GM12874 (cell line): ENCODE data around the gene PFN1.

Experiments
- TF ChIP-seq, protein P1 (sequence below): IDR thresholded peaks from 2 replicates; pipeline ENCODE4 v1.5.1; 2011; ENCODE audit warnings: low read depth, mild to moderate bottlenecking, control low read depth, low read length, moderate library complexity; ENCODE audit not compliant: insufficient read depth

The PFN1 gene

DNA sequence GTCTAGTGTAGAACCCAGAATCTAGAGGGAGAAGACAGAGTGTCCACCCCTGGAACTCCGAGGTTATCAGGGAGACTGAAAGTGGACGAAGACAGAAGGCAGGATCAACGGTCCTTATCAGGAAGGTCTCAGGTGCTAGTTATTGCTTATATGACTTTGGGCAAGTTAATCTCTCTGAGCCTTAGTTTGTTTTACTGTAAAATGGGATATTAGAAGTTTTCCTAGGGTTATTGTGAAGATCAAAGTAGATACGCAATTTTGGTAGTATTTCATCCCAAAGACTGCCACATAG lies 7.1 kb downstream of the PFN1 start:
- TF ChIP-seq, protein P1, sequence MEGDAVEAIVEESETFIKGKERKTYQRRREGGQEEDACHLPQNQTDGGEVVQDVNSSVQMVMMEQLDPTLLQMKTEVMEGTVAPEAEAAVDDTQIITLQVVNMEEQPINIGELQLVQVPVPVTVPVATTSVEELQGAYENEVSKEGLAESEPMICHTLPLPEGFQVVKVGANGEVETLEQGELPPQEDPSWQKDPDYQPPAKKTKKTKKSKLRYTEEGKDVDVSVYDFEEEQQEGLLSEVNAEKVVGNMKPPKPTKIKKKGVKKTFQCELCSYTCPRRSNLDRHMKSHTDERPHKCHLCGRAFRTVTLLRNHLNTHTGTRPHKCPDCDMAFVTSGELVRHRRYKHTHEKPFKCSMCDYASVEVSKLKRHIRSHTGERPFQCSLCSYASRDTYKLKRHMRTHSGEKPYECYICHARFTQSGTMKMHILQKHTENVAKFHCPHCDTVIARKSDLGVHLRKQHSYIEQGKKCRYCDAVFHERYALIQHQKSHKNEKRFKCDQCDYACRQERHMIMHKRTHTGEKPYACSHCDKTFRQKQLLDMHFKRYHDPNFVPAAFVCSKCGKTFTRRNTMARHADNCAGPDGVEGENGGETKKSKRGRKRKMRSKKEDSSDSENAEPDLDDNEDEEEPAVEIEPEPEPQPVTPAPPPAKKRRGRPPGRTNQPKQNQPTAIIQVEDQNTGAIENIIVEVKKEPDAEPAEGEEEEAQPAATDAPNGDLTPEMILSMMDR = no peak

DNA sequence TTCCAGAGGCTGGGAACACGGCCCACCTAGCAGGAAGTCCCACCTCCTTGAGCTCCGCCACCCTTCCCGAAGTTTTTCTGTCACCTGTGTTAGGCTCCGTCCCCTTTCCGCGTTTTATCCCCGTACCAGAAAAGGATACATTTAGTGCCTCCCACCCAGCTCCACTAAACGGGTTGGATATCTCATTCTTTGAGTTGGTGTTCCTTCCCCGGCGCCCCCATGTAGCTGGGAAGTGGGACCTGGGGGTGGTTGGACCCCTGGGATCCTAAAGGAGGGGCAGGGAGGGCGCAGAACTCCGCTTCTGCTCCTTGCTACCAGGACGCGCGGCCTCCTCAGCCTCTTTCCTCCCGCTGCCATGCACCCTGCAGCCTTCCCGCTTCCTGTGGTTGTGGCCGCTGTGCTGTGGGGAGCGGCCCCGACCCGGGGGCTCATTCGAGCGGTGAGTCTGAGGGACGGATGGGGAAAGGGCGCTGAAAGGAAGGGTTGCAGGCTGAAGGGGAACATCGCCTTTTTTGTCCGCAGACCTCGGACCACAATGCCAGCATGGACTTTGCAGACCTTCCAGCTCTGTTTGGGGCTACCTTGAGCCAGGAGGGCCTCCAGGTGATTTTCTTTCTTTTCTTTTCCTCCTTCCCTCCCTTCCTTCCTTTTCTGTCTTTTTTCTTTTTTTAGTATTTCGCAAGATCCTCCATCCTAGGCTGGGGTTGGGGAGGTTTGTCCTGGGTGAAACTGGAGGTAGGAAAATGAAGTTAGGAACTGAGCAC lies 7.6 kb downstream of the PFN1 start:
- TF ChIP-seq, protein P1 = no peak

DNA sequence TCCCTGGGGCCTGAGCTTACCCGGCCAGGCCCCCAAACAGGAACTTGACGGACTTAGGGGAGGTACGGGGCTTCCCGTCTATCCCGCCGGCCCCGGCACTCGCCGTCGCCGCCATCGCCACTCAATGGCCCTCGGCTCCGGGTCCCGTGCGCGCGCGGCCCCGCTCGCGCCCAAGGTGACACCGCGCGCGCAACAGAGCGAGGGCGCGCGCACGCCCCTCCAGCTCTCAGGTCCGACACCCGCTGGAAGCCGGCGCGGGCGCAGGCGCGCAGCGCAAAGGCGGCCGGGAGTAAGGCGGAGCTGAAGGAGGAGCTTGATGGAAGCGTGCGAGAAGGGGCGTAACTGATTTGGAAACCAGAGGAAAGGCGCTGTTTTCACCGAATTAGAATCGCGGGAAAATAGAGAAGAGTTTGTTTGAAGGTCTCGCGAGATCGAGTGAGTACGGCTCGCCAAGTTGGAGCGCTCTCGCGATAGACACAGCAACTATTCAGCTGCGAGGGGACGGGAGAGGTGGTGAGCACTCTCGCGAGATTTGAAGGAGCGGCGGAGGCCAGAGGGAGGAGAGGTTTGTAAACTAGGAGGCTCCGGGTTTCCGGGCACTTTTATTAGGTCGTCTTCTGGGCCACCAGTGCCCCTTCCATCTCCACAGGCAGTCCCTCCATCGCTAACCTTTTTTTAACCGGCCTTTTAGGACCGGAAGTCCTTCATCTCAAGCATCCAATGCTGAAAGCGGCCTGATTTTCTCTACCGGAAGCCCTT lies 8.4 kb downstream of the PFN1 start, which contains the start of the genes RNF167 and SLC25A11:
RNF167 (plus strand) TSS at position 473 of the 759 bp plus-strand sequence. CDS start 642 bp downstream, outside the sequence.
SLC25A11 (minus strand) TSS at position 251 of the 759 bp plus-strand sequence; CDS start at position 115, 136 bp downstream.
- TF ChIP-seq, protein P1 = no peak

DNA sequence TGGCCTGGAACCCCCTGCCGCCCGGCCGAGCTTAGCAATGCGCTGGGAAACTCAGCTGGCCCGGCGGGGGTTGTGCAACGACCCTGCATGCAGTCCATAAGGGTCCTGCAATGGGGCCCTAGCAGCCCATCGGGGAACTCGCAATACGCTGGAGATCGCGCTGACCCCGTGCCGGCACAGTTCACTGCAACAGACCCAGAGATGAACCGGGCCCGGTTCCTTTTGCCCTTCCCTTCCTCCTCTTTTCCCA lies 8.9 kb downstream of the PFN1 start:
- TF ChIP-seq, protein P1 = no peak

DNA sequence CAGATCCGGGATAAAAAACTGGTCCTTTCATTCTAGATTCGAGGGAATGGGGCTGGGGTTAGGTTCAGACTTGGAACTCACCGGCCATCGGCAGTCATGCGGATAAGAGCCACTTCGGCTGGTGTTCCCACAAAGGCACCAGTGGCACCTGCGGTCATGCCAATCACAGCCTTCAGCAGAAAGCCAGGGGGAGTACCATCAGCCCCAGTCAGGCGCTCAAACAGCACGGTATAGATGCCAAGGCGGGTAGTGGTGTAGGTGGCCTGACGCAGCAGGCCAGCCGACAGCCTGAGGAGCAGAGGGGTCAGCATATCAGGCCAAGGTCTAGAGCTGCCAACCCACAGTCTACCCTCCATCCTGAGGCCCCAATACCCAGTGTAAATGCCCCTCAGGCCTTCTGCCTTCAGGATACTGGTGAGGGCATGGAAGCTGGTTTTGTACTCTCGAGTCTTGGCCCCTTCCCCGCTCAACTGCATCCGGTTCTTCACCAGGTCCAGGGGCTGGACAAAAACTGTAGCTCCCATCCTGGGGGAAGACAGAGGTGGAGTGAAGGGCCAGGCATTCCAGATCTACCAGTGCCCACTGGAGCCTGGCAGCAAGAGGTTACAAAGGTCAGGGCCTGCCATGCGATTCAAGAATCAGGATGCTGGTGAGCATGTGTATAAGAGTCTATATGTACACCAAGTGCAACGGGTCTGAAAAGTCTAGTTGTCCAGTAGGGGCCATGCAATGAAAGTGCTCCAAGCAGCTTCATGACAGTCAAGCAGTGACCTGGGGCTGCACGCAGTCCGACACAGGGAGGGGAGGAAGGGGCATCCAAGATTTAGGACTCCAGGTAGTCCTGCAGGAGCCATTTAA lies 9.4 kb downstream of the PFN1 start:
- TF ChIP-seq, protein P1 = no peak

DNA sequence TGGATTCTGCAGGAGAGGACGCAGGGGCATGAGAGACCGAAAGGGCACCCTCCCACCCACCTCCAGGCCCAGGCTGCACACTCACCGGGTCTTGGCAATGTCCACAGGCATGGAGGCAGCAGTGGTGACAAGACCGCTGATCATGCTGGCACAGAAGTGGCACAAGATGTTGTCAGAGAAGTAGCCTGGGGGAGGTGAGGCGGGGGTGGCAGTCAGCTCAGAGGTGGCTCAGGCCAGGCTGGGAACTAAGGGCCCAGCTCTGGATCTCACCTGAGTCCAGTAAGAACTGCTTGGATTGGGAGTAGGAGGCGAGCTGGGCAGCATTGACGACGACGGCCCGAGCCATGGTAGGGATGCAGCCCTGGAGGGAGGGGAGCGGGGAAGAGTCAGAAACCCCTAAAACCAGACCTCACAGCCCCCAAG lies 10.2 kb downstream of the PFN1 start:
- TF ChIP-seq, protein P1 = no peak

DNA sequence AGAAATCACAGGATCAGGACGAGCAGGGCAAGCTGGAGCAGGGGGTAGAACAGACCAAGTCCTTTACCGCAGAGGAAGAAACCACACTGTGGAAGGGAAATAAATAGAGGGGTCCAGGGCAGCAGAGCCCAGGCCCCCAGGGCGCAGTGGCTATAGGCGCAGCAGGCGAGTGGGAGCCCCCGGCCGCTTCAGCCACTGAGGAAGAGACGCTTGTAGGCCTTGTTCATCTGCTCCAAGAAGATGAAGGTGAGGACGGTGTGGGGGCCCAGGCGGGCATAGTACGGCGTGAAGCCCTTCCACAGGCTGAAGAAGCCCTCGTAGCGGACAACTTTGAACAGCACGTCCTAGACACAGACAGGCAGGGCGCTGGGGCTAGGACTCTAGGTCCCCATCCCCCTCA lies 10.8 kb downstream of the PFN1 start:
- TF ChIP-seq, protein P1 = no peak
